ENCODE data around the gene UGT3A1. TPM values are rescaled to one million over a fixed set of nuclear protein-coding genes. Genes with fewer than 3 reads are reported as not detected.
A peak's percentile ranks its signal among the peaks of the same experiment; 100 is the strongest.

UGT3A1 gene
- total RNA-seq, 1 donor from 2014 or later = 8.8 TPM

GRCh38 chr5:35999547-35999946, 8.4 kb upstream of the UGT3A1 start:
- Histone ChIP-seq H3K4me3 (no peak overlapping the region), H3K27me3 (no peaks in the 10 kb centered on the region), H3K4me2 (no peak overlapping the region), H4K20me1 (ENCODE audit: low read depth) (no peaks in the 10 kb centered on the region), H3K79me2 (ENCODE audit: low read depth) (no peaks in the 10 kb centered on the region), H3K36me3 (no peaks in the 10 kb centered on the region), H3K27ac (no peak overlapping the region), H3F3A (ENCODE audit: low read depth) (no peaks in the 10 kb centered on the region), H3K9me3 (ENCODE audit: low read depth) (no peaks in the 10 kb centered on the region), H2AFZ (replicated peaks) (no peak overlapping the region), H3K4me1 (no peaks in the 10 kb centered on the region), H3K9ac (no peak overlapping the region)
- Mint-ChIP-seq H3K27me3 (ENCODE audit: insufficient read depth, low read depth) (peaks cover 10% of the 10 kb centered on the region), H3K4me3 (no peak overlapping the region), H3K4me1 (no peaks in the 10 kb centered on the region), H3K9me3 (no peaks in the 10 kb centered on the region), H3K36me3 (no peaks in the 10 kb centered on the region), H3K27ac (no peak overlapping the region)
- TF ChIP-seq EZH2phosphoT487 (IDR thresholded peaks at IDR 0.05) = no peak
- no peak for TF ChIP-seq EZH2 (IDR thresholded peaks at IDR 0.05)
- TF ChIP-seq, protein P1, sequence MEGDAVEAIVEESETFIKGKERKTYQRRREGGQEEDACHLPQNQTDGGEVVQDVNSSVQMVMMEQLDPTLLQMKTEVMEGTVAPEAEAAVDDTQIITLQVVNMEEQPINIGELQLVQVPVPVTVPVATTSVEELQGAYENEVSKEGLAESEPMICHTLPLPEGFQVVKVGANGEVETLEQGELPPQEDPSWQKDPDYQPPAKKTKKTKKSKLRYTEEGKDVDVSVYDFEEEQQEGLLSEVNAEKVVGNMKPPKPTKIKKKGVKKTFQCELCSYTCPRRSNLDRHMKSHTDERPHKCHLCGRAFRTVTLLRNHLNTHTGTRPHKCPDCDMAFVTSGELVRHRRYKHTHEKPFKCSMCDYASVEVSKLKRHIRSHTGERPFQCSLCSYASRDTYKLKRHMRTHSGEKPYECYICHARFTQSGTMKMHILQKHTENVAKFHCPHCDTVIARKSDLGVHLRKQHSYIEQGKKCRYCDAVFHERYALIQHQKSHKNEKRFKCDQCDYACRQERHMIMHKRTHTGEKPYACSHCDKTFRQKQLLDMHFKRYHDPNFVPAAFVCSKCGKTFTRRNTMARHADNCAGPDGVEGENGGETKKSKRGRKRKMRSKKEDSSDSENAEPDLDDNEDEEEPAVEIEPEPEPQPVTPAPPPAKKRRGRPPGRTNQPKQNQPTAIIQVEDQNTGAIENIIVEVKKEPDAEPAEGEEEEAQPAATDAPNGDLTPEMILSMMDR (IDR thresholded peaks at IDR 0.05) = no peak
- no peak for DNase-seq (ENCODE audit: low spot score)

- H3K4me3 Mint-ChIP-seq = no peak overlapping the region
These were observed 4.9 kb upstream of the UGT3A1 start for GRCh38 chr5:35996076-35996475.

DNA sequence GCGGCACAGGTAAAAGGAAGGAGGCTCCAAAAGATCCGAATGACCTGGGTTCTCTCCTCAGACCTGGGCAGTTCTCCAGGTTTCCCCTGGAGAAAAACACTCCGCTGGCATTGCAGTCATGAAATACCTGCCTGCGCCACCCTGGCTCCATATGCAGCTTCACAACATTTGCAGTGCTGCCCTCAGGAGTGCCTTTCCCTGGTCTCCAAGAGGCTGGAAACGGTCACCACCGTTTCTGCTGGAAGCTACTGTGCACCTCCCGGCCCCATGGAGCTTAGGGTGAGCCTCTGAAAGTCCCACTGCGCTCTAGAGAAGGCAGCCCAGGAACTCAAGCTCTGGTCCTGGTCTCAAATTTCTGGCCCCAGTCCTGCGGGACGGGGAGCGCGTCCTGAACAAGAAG, 670 bp downstream of the UGT3A1 start:
- no peaks in the 10 kb centered on the region for H4K20me1 ChIP-seq (ENCODE audit: low read depth)
- H3K9me3 Mint-ChIP-seq = peaks cover 3% of the 10 kb centered on the region
- no peaks in the 10 kb centered on the region for H3K79me2 ChIP-seq (ENCODE audit: low read depth)
- H3K36me3 ChIP-seq = no peaks in the 10 kb centered on the region
- H3K36me3 Mint-ChIP-seq = no peaks in the 10 kb centered on the region
- peak overlapping the region; percentile 83 for H3K4me2 ChIP-seq
- no peak overlapping the region for H3K9ac ChIP-seq
- H3F3A ChIP-seq (ENCODE audit: low read depth) = peaks cover 20% of the 10 kb centered on the region
- TF ChIP-seq EZH2phosphoT487 (IDR thresholded peaks at IDR 0.05) = no peak
- TF ChIP-seq EZH2 (IDR thresholded peaks at IDR 0.05) = no peak
- TF ChIP-seq, protein P1 (IDR thresholded peaks at IDR 0.05) = no peak
- peaks cover 5% of the 10 kb centered on the region for H3K4me1 Mint-ChIP-seq
- no peak overlapping the region for H3K4me3 Mint-ChIP-seq
- H3K27me3 Mint-ChIP-seq (ENCODE audit: insufficient read depth, low read depth) = peaks cover 14% of the 10 kb centered on the region
- peak overlapping the region; percentile 84 for H2AFZ ChIP-seq (replicated peaks)
- no peaks in the 10 kb centered on the region for H3K9me3 ChIP-seq (ENCODE audit: low read depth)
- H3K27ac ChIP-seq = no peak overlapping the region
- H3K4me3 ChIP-seq = peak overlapping the region; percentile 47
- no peak overlapping the region for H3K27ac Mint-ChIP-seq
- peaks cover 21% of the 10 kb centered on the region for H3K27me3 ChIP-seq
- peak; percentile 22 for DNase-seq (ENCODE audit: low spot score)
- peaks cover 3% of the 10 kb centered on the region for H3K4me1 ChIP-seq

More at GRCh38 chr5:35996076-35996475, 4.9 kb upstream of the UGT3A1 start:
- Histone ChIP-seq H3K27me3 (no peaks in the 10 kb centered on the region), H3K4me1 (no peaks in the 10 kb centered on the region), H4K20me1 (ENCODE audit: low read depth) (no peaks in the 10 kb centered on the region), H2AFZ (replicated peaks) (no peak overlapping the region), H3F3A (ENCODE audit: low read depth) (peaks cover 9% of the 10 kb centered on the region), H3K4me2 (no peak overlapping the region), H3K36me3 (no peaks in the 10 kb centered on the region), H3K9me3 (ENCODE audit: low read depth) (no peaks in the 10 kb centered on the region), H3K9ac (no peak overlapping the region), H3K27ac (no peak overlapping the region), H3K4me3 (no peak overlapping the region), H3K79me2 (ENCODE audit: low read depth) (no peaks in the 10 kb centered on the region)
- no peak overlapping the region for H3K27ac Mint-ChIP-seq
- H3K4me1 Mint-ChIP-seq = peaks cover 3% of the 10 kb centered on the region
- H3K27me3 Mint-ChIP-seq (ENCODE audit: insufficient read depth, low read depth) = peaks cover 14% of the 10 kb centered on the region
- H3K36me3 Mint-ChIP-seq = no peaks in the 10 kb centered on the region
- TF ChIP-seq, protein P1 (IDR thresholded peaks at IDR 0.05) = no peak
- no peak for TF ChIP-seq EZH2 (IDR thresholded peaks at IDR 0.05)
- no peak for TF ChIP-seq EZH2phosphoT487 (IDR thresholded peaks at IDR 0.05)
- H3K9me3 Mint-ChIP-seq = peaks cover 3% of the 10 kb centered on the region
- DNase-seq (ENCODE audit: low spot score) = no peak
